NK-92 treated with Interleukin-12 subunit alpha and Interleukin-12 subunit beta, amount 100 ng/mL, for 24 hours (cell line): ENCODE results near the gene ADSL.

Source experiments
- DNase-seq: peaks from one replicate; lab custom pipeline; 2025; lab: John Stamatoyannopoulos, UW

ADSL gene

DNA sequence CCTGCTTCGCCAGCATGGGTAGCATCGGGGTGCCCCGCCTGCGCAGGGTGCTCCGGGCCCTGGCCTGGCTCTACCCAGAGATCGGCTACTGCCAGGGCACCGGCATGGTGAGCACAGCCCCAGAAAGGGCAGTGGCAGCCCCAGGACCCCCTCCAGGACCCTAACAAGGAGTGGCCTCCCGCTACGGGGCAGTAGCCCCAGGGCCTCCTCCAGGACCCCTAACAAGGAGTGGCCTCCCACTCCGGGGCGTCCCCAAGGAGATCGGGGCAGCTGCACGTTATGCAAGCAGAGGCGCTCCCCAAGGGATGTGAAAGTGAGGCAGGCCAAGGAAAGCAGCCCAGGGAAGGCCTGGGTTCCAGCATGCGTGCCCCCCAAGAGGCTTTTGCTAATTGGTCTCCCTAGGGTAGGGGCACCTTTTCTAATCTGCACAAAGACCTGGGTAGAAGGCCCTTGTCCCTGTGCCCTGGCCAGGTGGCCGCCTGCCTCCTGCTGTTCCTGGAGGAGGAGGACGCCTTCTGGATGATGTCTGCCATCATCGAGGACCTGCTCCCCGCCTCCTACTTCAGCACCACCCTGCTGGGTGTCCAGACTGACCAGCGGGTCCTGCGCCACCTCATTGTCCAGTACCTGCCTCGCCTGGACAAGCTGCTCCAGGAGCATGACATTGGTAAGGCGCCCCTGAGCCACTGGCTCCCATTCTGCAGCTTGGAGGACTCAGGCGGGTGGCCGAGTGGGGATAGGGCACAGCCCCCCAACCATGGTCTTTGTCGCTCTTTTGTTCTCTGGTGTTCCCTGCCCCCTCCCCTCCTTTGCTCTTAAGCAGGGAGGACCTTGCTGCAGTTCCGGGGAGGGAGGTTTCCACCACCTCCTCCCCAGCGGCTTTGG is 59.1 kb downstream of the ADSL start:
- no peak for DNase-seq

- DNase-seq, result no peak
Measured at GRCh38 chr22:40406063-40406890, 60.0 kb downstream of the ADSL start.

DNA sequence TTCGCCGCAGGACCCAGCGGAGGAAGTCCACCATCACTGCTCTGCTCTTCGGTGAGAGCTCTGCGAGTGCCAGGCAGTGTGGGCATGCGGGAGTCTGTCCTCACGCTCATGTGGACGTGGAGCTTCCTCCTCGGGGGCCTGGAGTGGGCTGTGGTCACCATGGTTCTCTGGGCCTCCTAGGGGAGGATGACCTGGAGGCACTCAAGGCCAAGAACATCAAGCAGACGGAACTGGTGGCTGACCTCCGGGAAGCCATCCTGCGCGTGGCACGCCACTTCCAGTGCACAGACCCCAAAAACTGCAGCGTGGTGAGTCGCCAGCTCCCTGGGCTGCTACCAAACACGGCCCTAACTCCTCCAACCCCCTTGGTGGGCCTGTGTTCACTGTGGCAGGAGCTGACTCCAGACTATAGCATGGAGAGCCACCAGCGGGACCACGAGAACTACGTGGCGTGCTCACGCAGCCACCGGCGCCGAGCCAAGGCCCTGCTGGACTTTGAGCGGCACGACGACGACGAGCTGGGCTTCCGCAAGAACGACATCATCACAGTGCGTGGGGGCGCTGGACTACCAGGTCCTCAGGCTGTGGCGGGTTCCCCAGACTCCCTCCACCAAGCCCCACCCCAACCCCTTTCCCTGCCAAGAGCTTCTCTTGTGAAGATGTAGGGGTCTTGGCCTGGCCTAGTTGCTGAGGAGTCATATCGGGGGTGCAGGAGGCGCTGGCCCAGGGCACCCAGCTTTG is 60.9 kb downstream of the ADSL start:
- no peak for DNase-seq

- DNase-seq, result no peak
Measured at GRCh38 chr22:40407831-40408717, 61.8 kb downstream of the ADSL start.

DNA sequence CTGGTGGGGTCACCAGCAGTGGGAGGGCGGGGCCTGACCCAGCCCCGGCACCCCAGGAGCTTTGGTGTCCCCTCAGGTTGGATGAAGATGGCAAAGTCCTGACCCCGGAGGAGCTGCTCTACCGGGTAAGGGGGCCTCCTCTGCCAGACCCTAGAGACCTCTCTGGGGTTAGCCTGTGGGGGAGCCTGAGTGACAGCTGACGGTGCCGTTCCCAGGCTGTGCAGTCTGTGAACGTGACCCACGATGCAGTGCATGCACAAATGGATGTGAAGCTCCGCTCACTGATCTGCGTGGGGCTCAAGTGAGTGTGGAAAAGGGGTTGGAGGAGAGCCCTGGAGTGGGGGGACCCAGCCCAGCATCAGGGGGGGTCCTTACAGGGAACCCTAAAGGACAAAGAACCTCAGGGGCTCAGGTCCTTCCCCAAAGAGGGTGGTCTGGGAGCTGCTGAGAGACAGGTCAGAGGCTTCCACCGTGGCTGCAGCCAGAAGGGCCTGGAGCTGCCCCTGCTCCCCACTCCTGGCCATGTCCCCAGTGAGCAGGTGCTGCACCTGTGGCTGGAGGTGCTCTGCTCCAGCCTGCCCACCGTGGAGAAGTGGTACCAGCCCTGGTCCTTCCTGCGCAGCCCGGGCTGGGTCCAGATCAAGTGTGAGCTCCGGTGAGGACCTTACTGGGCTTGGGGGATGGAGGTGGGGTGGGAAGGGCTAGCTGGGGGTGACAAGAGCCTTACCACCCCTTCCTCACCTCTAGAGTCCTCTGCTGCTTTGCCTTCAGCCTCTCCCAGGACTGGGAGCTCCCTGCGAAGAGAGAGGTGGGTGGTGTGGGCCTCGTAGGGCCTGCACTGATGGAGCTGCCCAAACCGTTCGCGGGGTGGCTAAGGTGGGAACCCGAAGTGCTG is 62.7 kb downstream of the ADSL start:
- no peak for DNase-seq

DNA sequence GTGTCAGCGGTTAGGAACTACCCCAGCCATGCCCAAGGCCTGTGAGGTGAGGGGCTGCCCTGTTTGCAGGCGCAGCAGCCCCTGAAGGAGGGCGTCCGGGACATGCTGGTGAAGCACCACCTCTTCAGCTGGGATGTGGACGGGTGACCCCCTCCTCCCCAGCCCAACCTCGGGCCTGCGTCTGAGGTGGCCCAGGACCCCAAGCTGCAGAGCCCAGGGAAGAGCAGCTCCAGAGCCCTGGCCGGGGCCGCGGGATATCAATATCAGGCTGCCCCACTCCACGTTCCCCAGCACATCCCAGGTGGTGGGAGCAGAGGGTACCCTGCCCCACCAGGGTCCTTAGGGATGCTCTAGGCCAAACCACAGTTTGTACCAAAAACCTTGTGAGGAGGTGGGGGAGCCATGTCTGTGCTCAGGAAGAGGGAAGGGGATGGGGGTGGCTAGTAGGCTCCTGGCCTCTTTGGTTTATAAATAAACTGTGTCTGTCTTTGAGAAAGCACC is 63.4 kb downstream of the ADSL start:
- no peak for DNase-seq

GRCh38 chr22:40410272-40410671 is 64.0 kb downstream of the ADSL start:
- no peak for DNase-seq

DNA sequence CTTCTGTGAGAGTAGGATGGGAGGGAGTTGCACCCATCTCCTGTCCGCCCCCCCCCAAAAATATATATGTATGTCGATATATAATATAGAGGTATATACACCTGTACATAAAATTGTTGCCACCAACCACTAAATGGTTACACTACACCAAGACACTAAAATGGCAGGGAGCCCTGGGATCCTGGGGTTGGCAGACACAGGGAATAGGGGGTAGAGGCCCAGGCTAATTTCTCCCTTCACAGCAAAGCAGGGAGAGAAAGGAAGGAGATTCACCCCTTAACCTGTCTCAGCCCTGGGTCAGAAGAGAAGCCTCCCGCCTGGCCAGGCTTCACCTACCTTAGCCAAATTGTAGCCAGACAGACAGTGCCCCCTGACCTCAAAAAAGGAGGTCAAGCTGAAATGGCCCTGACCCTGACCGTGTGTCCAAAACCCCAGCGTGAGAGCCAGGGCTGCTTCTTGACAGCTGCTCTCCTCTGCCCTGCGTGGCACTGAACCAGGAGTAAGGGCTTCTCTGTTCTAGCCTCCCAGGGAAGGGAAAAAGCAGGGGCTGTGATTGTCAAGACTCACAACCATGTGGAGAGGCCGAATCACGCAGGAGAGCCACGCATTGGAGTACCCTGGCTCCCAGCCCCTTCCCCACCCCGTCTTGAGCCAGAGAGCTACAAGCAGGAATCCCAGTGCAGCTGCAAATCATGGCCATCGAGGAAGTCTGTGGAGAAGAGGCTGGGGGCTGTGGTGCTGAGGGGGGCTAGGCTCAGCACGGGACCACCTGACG is 64.6 kb downstream of the ADSL start:
- DNase-seq, result no peak

DNA sequence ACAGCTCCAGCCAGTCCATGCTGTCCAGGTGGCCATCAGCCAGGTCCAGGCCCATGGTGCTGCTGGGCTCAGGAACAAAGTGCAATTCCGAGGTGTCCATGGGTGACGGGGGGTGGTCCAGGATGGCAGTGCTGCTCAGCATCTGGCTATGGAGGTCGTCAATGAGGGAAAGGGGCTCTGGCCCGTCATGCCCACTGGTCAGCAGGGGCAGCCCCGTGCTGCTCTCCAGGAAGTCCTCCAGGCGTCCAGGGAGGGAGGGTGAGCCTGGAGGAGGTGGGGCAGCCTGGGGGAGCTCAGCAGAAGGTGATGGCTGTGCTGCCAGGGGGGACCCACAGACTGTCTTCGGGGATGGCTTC is 65.2 kb downstream of the ADSL start:
- DNase-seq, result no peak

GRCh38 chr22:40412441-40412840 is 66.1 kb downstream of the ADSL start:
- no peak for DNase-seq

DNA sequence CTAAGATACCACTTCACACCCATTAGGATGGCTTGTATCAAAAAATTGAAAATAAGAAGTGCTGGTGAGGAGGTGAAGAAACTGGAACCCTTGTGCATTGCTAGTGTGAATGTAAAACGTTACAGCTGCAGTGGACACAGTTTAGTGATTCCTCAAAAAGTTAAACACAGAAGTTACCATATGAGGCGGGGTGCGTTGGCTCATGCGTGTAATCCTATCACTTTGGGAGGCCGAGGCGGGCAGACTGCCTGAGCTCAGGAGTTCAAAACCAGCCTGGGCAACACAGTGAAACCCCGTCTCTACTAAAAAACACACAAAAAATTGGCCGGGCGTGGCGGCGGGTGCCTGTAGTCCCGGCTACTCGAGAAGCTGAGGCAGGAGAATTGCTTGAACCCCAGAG is 67.6 kb downstream of the ADSL start:
- DNase-seq, result no peak

DNA sequence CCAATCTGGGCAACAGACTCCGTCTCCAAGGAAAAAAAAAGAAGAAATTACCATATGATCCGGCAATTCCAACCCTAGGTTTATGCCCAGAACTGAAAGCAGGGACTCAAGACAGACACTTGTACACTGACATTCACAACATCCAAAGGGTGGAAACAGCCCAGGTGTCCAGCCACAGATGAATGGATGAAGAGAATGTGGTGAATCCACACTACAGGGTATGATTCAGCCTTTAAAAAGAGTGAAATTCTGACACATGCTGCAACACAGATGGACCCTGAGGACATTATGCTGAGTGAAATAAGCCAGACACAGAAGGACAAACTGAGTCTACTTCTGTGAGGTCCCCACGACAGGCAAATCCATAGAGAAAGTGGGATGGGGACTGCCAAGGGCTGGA is 68.0 kb downstream of the ADSL start:
- no peak for DNase-seq

DNA sequence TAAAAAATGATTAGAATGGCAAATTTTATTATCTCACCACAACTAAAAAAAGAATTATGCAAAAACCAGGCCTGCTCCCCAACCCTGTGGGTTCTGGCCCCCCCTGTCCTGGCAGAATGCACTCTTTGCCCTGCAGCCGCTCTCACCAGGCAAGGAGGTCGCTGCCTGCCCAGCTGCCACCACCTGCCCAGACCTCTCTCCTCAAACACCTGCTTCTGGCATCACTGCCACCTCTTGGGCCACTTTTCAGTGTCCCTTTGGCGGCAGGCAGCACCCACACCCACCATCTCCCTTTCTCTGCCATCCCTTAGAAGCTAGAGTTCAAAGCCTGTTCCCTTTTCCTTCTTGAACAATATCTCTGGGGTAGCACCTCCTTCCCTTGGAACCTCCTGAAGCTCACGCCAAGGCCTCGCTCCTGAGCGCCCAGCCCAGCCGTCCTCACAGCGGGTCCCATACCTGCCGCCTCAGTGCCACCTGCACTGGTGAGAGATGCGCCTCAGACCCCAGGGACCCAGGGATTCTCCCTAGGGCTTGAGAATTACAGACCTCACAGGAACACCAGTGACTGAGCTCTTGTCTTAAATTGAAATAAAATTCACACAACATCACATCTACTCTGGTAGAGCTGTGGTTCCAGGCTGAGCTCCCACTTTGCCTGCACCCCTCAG is 68.7 kb downstream of the ADSL start:
- DNase-seq, result no peak

DNA sequence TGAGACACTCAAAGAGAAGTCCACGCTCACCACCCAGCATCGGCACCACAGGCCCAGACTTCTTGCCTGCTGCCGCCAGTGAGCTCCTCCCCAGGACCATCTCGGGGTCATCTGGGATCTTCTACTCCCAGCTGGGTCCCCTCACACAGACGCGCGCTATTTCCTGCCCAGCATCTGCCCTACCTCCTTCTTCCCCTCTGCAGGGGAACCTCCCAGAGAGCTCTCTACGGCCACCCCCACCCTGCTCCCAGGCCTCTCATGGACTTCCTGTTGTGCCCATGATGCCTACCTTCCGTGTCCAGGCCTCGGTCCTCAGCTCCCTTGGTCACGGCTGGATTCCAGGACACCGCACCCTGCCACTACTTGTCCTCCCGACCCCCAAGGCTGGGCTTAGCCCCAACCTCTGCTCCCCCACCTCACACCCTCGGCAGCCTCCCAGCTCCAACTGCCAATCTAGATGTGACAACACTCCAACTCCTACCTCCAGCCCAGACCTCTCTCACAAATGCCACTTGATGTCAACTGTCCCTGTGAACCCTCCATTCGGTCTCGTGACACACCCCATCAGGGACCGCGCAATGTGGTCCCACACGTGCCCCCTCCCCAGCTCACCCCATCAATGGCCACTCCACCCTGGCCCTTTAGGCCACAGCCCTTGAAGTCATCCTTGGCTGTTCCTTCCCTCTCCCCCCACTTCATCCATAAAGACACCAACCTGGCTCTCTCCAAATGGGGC is 69.4 kb downstream of the ADSL start:
- DNase-seq, result no peak

GRCh38 chr22:40416267-40416570 is 69.9 kb downstream of the ADSL start:
- DNase-seq, result no peak

GRCh38 chr22:40416636-40417035 is 70.3 kb downstream of the ADSL start:
- no peak for DNase-seq

- no peak for DNase-seq
Measured at GRCh38 chr22:40417041-40417440, 70.7 kb downstream of the ADSL start.

DNA sequence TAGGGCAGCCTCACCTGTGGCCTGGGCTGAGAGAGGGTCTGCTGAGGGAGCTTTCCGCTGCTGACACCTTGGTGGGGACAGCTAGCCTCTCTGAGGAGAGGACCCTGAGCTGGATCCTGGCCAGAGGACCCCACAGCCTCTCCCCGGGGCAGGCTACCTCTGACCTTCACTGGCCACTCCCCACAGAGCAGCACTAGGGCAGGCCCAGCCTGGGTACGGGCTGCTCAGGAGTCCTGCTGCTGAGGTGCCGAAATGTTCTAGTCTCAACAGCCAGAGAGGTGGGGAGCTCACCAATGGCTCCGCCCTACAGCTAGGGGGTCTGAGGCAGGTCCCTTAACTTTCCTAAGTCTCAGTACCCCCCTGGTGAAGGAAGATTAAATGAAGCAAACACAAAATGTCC is 71.6 kb downstream of the ADSL start:
- no peak for DNase-seq
